Effector CD8-positive, alpha-beta T cell (primary cell): ENCODE measurements around the gene PLXNB2.

Experiments
- DNase-seq: peaks from one replicate; lab custom pipeline; 2025; lab: John Stamatoyannopoulos, UW

The PLXNB2 gene

DNA sequence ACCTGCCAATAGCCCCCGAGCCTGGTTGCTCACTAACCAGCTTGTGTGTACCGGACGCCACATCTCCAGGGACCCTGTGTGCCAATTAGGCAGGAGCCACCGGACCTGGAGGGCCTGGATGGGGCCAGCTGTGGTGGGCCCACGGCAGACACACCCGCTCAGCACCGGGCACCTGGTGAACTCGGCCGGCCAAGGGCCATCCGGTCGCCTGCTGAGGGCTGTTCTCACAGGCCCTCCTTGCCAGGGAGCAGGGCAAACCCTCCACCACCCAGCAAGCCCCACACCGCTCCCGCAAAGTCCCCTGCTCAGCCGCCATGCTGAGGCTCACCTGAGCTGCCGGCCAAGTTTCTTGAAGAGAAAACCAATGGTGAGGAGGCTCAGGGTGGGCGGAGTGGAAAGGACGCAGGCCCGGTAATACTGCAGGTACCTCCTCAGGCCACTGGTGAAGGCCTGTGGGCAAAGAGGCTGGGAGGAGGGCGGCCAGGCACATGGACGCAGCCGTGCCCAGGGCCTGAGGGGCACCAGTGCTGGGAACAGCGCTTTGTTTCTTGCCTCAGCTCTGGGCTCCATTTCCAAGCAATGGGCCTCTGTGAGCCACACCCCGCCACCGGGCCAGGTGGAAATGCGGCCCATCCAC is 79.7 kb downstream of the PLXNB2 start:
- DNase-seq: no peak

DNA sequence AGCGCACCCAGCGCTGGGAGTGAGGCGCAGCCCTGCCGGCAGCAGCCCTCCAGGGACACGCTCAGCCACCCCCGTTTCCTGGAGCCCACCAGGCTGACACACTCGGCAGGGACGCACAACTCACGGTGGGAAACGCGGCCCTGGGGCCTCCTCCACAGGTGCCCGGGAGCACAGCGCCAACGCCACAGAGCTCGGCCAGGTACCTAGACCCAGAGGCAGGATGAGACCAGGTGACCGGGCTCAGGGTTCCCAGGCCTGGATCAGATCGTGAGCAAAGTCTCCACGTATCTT is 80.6 kb downstream of the PLXNB2 start:
- DNase-seq: no peak

- DNase-seq: no peak
Measured at GRCh38 chr22:50226063-50226874, 81.2 kb downstream of the PLXNB2 start.

- no peak for DNase-seq
Measured at GRCh38 chr22:50225200-50225969, 82.1 kb downstream of the PLXNB2 start.
